SU-DHL-6 (cell line): ENCODE results near the gene TFF2.

Source experiments
- H2AFZ ChIP-seq: fragments of 200-600 bp; sonication (generic); 2 replicates; pipeline ENCODE4 v1.6.1; 2014; ENCODE audit warnings: low read depth, mild to moderate bottlenecking, moderate library complexity, mixed read lengths, antibody characterized with exemption, low read length; ENCODE audit not compliant: severe bottlenecking
- H3F3A ChIP-seq: fragments of 200-600 bp; shearing (Covaris generic); 2 replicates; pipeline ENCODE4 v1.6.0; 2016; ENCODE audit warnings: antibody characterized with exemption, mild to moderate bottlenecking; ENCODE audit not compliant: insufficient read depth
- H3K27ac ChIP-seq: fragments of 200-600 bp; sonication (generic); 2 replicates; pipeline ENCODE4 v1.5.1; 2016; ENCODE audit warnings: low read depth, mild to moderate bottlenecking, low read length, moderate library complexity, mixed read lengths
- H3K27me3 ChIP-seq: fragments of 200-600 bp; sonication (generic), shearing (Covaris generic); 2 replicates; pipeline ENCODE4 v1.6.0; 2014; ENCODE audit warnings: mild to moderate bottlenecking, low read length
- H3K36me3 ChIP-seq: fragments of 200-600 bp; sonication (generic); 2 replicates; pipeline ENCODE4 v1.6.1; 2014; ENCODE audit warnings: mild to moderate bottlenecking, low read length, mixed read lengths
- H3K4me2 ChIP-seq: fragments of 300-600, 200-600 bp; shearing (Covaris generic), sonication (generic); 2 replicates; pipeline ENCODE4 v1.6.0; 2014; ENCODE audit warnings: low read length, low read depth, mild to moderate bottlenecking; ENCODE audit not compliant: poor library complexity, severe bottlenecking
- H3K4me3 ChIP-seq: fragments of 200-600 bp; sonication (generic); 2 replicates; pipeline ENCODE4 v1.5.1; 2014; ENCODE audit warnings: antibody characterized with exemption, low read length, mild to moderate bottlenecking, mixed read lengths; ENCODE audit not compliant: insufficient read depth, poor library complexity, severe bottlenecking
- H3K79me2 ChIP-seq: fragments of 200-600 bp; sonication (generic); 2 replicates; pipeline ENCODE4 v1.6.1; 2014; ENCODE audit warnings: mild to moderate bottlenecking, low read length, moderate library complexity; ENCODE audit not compliant: insufficient read depth
- H3K9ac ChIP-seq: fragments of 200-600 bp; sonication (generic); 2 replicates; pipeline ENCODE4 v1.7.0; 2014; ENCODE audit warnings: mild to moderate bottlenecking, low read length
- H3K9me2 ChIP-seq: fragments of 200-600 bp; sonication (generic); replicated peaks from 2 replicates; pipeline ENCODE4 v1.6.1; 2014; ENCODE audit warnings: low read length; ENCODE audit not compliant: insufficient read depth
- H3K9me3 ChIP-seq: fragments of 200-600 bp; sonication (generic); 2 replicates; pipeline ENCODE4 v1.6.1; 2014; ENCODE audit warnings: low read length, mixed read lengths; ENCODE audit not compliant: insufficient read depth
- H4K20me1 ChIP-seq: fragments of 200-600 bp; sonication (generic); 2 replicates; pipeline ENCODE4 v1.6.1; 2014; ENCODE audit warnings: low read depth, mild to moderate bottlenecking, antibody characterized with exemption, low read length, moderate library complexity, mixed read lengths
- CTCF ChIP-seq: fragments of 200-600 bp; sonication (generic); IDR thresholded peaks from one replicate; pipeline ENCODE4 v1.5.1; 2017; ENCODE audit warnings: antibody characterized with exemption, mild to moderate bottlenecking, low read length, moderate library complexity; ENCODE audit not compliant: insufficient read depth, poor library complexity, severe bottlenecking
- EZH2phosphoT487 ChIP-seq: fragments of 200-600 bp; sonication (generic), shearing (Covaris generic); conservative IDR thresholded peaks from 2 replicates; pipeline ENCODE4 v1.6.1; 2018; ENCODE audit warnings: mild to moderate bottlenecking, antibody characterized with exemption, low read length, moderate library complexity, mixed read lengths

Gene TFF2

GRCh38 chr21:42370894-42371654 lies 20.3 kb upstream of the TFF2 start:
- H3K36me3 ChIP-seq, result no peaks in the 10 kb centered on the region
- H3K4me2 ChIP-seq, result no peak overlapping the region
- no peak overlapping the region for H2AFZ ChIP-seq
- no peaks in the 10 kb centered on the region for H3K27me3 ChIP-seq
- H3K9ac ChIP-seq, result no peak overlapping the region
- no peak overlapping the region for H3K4me3 ChIP-seq
- TF ChIP-seq CTCF (no peak), EZH2phosphoT487 (no peak)
- H3F3A ChIP-seq, result no peaks in the 10 kb centered on the region
- H4K20me1 ChIP-seq, result no peaks in the 10 kb centered on the region
- H3K9me2 ChIP-seq, result no peaks in the 10 kb centered on the region
- H3K79me2 ChIP-seq, result no peaks in the 10 kb centered on the region
- no peak overlapping the region for H3K27ac ChIP-seq
- H3K9me3 ChIP-seq, result no peaks in the 10 kb centered on the region

GRCh38 chr21:42369821-42370220 lies 19.0 kb upstream of the TFF2 start:
- Histone ChIP-seq H3K9me3 (no peaks in the 10 kb centered on the region), H3K27me3 (no peaks in the 10 kb centered on the region), H3K4me2 (no peak overlapping the region), H2AFZ (no peak overlapping the region), H3K9ac (no peak overlapping the region), H3K36me3 (no peaks in the 10 kb centered on the region), H3K9me2 (no peaks in the 10 kb centered on the region), H3K4me3 (no peak overlapping the region), H3K79me2 (no peaks in the 10 kb centered on the region), H3F3A (no peaks in the 10 kb centered on the region), H3K27ac (no peak overlapping the region), H4K20me1 (no peaks in the 10 kb centered on the region)
- no peak for TF ChIP-seq CTCF
- no peak for TF ChIP-seq EZH2phosphoT487

- Histone ChIP-seq H3K79me2 (no peaks in the 10 kb centered on the region), H3K9me2 (no peaks in the 10 kb centered on the region), H3K9ac (no peak overlapping the region), H3K4me2 (no peak overlapping the region), H3K4me3 (no peak overlapping the region), H3K27ac (no peak overlapping the region), H4K20me1 (no peaks in the 10 kb centered on the region), H3K9me3 (no peaks in the 10 kb centered on the region), H3F3A (no peaks in the 10 kb centered on the region), H2AFZ (no peak overlapping the region), H3K27me3 (no peaks in the 10 kb centered on the region), H3K36me3 (no peaks in the 10 kb centered on the region)
- TF ChIP-seq CTCF, result no peak
- TF ChIP-seq EZH2phosphoT487, result no peak
Measured at GRCh38 chr21:42367367-42368165, 16.8 kb upstream of the TFF2 start.
